Glutamatergic neuron (in vitro differentiated cells): ENCODE measurements around the gene ZNF439. TPM values are rescaled to one million over a fixed set of nuclear protein-coding genes. Genes with fewer than 3 reads are reported as not detected.
A peak's percentile ranks its signal among the peaks of the same experiment; 100 is the strongest.
"Not testable (repeated sequence)": the region's sequence is repeated elsewhere in the genome, so short reads cannot be mapped to it uniquely, and the experiment has no call there.

Source experiments
- DNase-seq: peaks from one replicate; pipeline ENCODE4 v3.0.0; 2022
- H3K27ac Mint-ChIP-seq: one replicate; pipeline ENCODE4 v1.8.0; 2020; ENCODE audit warnings: mild to moderate bottlenecking, mixed read lengths, inconsistent platforms; ENCODE audit not compliant: unreplicated experiment
- H3K27me3 Mint-ChIP-seq: one replicate; pipeline ENCODE4 v1.8.0; 2020; ENCODE audit warnings: mild to moderate bottlenecking, moderate library complexity, mixed read lengths, inconsistent platforms; ENCODE audit not compliant: unreplicated experiment
- H3K36me3 Mint-ChIP-seq: one replicate; pipeline ENCODE4 v1.8.0; 2020; ENCODE audit warnings: mild to moderate bottlenecking, mixed read lengths, inconsistent platforms; ENCODE audit not compliant: unreplicated experiment
- H3K4me1 Mint-ChIP-seq: one replicate; pipeline ENCODE4 v1.8.0; 2020; ENCODE audit warnings: mild to moderate bottlenecking, low read depth, mixed read lengths, inconsistent platforms; ENCODE audit not compliant: unreplicated experiment
- H3K4me3 Mint-ChIP-seq: one replicate; pipeline ENCODE4 v1.8.0; 2020; ENCODE audit warnings: mild to moderate bottlenecking, mixed read lengths, inconsistent platforms; ENCODE audit not compliant: unreplicated experiment
- H3K9me3 Mint-ChIP-seq: one replicate; pipeline ENCODE4 v1.8.0; 2020; ENCODE audit warnings: mild to moderate bottlenecking, moderate library complexity, mixed read lengths, inconsistent platforms; ENCODE audit not compliant: unreplicated experiment
- total RNA-seq: library from RNA; stranded (reverse); fragmentation: NEBNext Ultra II Directional; extraction: Animal tissue kit (Norgen Biotek cat#: 25700); gene quantifications from one replicate; pipeline ENCODE4 v1.2.1, GENCODE V29; 2021; ENCODE audit not compliant: unreplicated experiment
- TF ChIP-seq, protein P1 (sequence below): fragments of 200-600 bp; sonication (generic); IDR thresholded peaks from one replicate; pipeline ENCODE4 v1.5.0; 2021; ENCODE audit not compliant: partially characterized antibody, unreplicated experiment

ZNF439 gene
- total RNA-seq, 1 donor from 2014 or later, result 21.1 TPM

DNA sequence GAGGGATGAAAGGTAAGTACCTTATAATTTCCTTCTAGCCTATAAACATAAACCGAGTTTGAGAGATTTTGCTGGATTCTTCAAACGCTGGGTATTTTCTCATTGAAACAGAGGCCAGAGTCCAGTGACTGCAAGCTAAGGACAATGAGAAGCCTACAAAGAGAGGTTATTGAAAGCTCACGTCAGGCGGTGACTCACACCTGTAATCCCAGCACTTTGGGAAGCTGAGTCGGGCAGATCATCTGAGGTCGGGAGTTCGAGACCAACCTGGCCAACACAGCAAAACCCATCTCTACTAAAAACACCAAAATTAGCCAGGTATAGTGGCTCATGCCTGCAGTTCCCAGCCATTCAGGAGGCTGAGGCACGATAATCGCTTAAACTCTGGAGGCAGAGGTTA is 24.1 kb downstream of the ZNF439 start:
- Mint-ChIP-seq H3K27ac (no peak overlapping the region), H3K4me3 (no peak overlapping the region), H3K36me3 (peaks cover 39% of the 10 kb centered on the region), H3K9me3 (peaks cover 14% of the 10 kb centered on the region), H3K27me3 (no peaks in the 10 kb centered on the region), H3K4me1 (no peaks in the 10 kb centered on the region)
- TF ChIP-seq, protein P1, sequence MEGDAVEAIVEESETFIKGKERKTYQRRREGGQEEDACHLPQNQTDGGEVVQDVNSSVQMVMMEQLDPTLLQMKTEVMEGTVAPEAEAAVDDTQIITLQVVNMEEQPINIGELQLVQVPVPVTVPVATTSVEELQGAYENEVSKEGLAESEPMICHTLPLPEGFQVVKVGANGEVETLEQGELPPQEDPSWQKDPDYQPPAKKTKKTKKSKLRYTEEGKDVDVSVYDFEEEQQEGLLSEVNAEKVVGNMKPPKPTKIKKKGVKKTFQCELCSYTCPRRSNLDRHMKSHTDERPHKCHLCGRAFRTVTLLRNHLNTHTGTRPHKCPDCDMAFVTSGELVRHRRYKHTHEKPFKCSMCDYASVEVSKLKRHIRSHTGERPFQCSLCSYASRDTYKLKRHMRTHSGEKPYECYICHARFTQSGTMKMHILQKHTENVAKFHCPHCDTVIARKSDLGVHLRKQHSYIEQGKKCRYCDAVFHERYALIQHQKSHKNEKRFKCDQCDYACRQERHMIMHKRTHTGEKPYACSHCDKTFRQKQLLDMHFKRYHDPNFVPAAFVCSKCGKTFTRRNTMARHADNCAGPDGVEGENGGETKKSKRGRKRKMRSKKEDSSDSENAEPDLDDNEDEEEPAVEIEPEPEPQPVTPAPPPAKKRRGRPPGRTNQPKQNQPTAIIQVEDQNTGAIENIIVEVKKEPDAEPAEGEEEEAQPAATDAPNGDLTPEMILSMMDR, result no peak
- DNase-seq, result no peak

GRCh38 chr19:11873762-11874161 is 25.2 kb downstream of the ZNF439 start:
- Mint-ChIP-seq H3K9me3 (peaks cover 10% of the 10 kb centered on the region), H3K4me3 (no peak overlapping the region), H3K36me3 (peaks cover 27% of the 10 kb centered on the region), H3K27me3 (no peaks in the 10 kb centered on the region), H3K4me1 (no peaks in the 10 kb centered on the region), H3K27ac (no peak overlapping the region)
- DNase-seq, result no peak
- TF ChIP-seq, protein P1, result no peak

DNA sequence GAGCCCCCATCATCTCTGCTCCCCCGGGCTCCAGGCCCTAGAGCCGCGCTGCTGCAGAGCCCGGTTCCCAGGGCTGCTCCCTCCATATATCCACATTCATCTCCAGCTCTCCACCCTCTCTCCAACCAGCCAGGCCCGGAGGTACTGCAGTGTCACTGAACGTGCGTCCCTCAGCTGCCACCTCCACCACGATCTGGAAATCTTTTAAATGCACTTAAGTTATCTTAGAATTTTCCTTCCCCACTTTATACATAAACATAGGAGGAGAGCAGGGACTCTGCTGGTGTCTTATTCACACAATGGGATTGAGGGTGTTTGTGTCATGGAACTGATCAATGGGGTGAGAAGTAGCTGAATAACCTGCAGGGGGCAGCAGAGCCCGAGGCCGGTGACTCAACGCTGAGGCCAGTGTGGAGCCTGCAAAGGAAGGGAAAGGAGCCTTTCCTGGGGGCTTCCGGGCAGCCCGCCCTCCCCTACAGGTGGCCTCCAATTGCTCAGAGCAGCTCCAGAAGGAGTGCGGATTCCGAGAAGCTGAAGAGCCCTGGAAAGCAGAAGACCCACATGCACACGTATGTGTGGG is 31.3 kb downstream of the ZNF439 start:
- not testable (repeated sequence) for H3K4me3 Mint-ChIP-seq, H3K27me3 Mint-ChIP-seq, H3K27ac Mint-ChIP-seq, H3K9me3 Mint-ChIP-seq, H3K4me1 Mint-ChIP-seq
- H3K36me3 Mint-ChIP-seq, result peaks cover 14% of the 10 kb centered on the region
- DNase-seq, result peak; percentile 19

DNA sequence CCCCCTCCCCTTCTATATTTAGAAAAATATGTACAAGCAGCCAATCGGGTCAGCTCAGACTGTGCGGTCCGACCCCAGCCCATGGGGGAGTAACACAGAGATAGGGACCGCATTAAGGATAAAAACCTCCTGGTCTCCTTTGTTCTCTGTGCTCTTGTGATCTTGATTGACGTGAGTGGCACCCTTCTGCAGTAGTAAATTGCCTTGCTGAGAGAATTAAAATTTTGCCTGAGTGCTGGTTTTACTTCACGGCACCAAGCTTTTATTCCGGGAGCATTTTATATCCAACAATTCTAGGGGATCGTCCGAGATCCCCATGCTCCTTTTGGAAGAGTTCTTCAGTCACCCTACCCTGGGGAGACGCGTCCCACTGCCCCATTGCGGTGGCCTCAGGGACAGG is 32.1 kb downstream of the ZNF439 start:
- Mint-ChIP-seq H3K36me3 (peaks cover 14% of the 10 kb centered on the region), H3K9me3 (peaks cover 7% of the 10 kb centered on the region), H3K27ac (no peak overlapping the region), H3K4me1 (no peaks in the 10 kb centered on the region), H3K4me3 (no peak overlapping the region), H3K27me3 (peaks cover 5% of the 10 kb centered on the region)
- TF ChIP-seq, protein P1, result no peak
- no peak for DNase-seq

- peaks cover 7% of the 10 kb centered on the region for H3K9me3 Mint-ChIP-seq
- no peak overlapping the region for H3K27ac Mint-ChIP-seq
- peak; percentile 67 for DNase-seq
- H3K4me3 Mint-ChIP-seq, result no peak overlapping the region
- peaks cover 16% of the 10 kb centered on the region for H3K36me3 Mint-ChIP-seq
- no peaks in the 10 kb centered on the region for H3K4me1 Mint-ChIP-seq
- H3K27me3 Mint-ChIP-seq, result peaks cover 5% of the 10 kb centered on the region
- TF ChIP-seq, protein P1, result peak; percentile 60
Observed at GRCh38 chr19:11881151-11881800, 32.8 kb downstream of the ZNF439 start.
